ENCODE measurements around the gene NUDT14. TPM values are rescaled to one million over a fixed set of nuclear protein-coding genes. Genes with fewer than 3 reads are reported as not detected.

NUDT14 gene
- total RNA-seq, 1 experiment from 2014 or later, result 75.3 TPM

DNA sequence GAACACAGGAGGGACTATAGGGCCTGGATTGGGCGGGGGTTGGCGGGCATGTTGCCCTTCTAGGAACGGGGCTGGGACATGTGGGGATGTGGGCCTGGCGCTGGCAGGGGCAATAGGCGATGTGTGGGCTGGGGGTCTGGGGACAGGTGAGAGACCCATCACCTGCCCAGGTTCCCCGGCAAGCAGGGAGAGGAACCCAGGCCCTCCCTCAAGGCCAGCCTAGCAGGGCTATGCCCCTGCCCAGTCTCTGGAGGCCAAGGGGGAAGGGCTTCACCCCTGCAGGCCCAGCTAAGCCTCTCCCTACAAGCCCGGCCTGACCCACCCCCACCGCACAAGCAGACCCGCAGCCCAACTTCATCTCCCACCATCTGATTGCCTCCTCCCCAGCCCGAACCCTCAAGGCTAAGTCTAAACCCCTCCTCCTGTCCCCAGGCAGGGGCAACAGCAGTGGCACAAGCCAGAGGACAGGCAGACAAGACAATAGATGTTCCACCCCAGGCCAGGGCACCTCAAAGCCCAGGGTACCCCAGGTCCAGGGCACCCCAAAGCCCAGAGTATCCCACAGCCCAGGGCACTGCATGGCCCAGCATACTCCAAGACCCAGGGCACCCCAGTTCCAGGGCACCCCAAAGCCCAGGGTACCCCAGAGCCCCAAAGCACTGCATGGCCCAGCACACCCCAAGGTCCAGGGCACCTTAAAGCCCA, 19.0 kb downstream of the NUDT14 start:
- TF ChIP-seq POLR2AphosphoS5 (IDR thresholded peaks at IDR 0.05; ENCODE audit: low read depth, low read length), result no peak
- TF ChIP-seq SIN3A (IDR thresholded peaks at IDR 0.05; ENCODE audit: borderline replicate concordance, insufficient read depth, low read depth, low read length), result no peak
- TF ChIP-seq TCF7L2 (IDR thresholded peaks at IDR 0.05; ENCODE audit: low read depth, low read length), result no peak
- TF ChIP-seq, protein P1, sequence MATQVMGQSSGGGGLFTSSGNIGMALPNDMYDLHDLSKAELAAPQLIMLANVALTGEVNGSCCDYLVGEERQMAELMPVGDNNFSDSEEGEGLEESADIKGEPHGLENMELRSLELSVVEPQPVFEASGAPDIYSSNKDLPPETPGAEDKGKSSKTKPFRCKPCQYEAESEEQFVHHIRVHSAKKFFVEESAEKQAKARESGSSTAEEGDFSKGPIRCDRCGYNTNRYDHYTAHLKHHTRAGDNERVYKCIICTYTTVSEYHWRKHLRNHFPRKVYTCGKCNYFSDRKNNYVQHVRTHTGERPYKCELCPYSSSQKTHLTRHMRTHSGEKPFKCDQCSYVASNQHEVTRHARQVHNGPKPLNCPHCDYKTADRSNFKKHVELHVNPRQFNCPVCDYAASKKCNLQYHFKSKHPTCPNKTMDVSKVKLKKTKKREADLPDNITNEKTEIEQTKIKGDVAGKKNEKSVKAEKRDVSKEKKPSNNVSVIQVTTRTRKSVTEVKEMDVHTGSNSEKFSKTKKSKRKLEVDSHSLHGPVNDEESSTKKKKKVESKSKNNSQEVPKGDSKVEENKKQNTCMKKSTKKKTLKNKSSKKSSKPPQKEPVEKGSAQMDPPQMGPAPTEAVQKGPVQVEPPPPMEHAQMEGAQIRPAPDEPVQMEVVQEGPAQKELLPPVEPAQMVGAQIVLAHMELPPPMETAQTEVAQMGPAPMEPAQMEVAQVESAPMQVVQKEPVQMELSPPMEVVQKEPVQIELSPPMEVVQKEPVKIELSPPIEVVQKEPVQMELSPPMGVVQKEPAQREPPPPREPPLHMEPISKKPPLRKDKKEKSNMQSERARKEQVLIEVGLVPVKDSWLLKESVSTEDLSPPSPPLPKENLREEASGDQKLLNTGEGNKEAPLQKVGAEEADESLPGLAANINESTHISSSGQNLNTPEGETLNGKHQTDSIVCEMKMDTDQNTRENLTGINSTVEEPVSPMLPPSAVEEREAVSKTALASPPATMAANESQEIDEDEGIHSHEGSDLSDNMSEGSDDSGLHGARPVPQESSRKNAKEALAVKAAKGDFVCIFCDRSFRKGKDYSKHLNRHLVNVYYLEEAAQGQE (IDR thresholded peaks at IDR 0.05; ENCODE audit: insufficient read depth in 1 of 2, low read depth in 2 of 2, low read length in 1 of 2), result no peak
- TF ChIP-seq, protein P2, sequence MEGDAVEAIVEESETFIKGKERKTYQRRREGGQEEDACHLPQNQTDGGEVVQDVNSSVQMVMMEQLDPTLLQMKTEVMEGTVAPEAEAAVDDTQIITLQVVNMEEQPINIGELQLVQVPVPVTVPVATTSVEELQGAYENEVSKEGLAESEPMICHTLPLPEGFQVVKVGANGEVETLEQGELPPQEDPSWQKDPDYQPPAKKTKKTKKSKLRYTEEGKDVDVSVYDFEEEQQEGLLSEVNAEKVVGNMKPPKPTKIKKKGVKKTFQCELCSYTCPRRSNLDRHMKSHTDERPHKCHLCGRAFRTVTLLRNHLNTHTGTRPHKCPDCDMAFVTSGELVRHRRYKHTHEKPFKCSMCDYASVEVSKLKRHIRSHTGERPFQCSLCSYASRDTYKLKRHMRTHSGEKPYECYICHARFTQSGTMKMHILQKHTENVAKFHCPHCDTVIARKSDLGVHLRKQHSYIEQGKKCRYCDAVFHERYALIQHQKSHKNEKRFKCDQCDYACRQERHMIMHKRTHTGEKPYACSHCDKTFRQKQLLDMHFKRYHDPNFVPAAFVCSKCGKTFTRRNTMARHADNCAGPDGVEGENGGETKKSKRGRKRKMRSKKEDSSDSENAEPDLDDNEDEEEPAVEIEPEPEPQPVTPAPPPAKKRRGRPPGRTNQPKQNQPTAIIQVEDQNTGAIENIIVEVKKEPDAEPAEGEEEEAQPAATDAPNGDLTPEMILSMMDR (IDR thresholded peaks at IDR 0.05), result no peak
- no peak overlapping the region for H3K27ac ChIP-seq (ENCODE audit: low read length)
- intact Hi-C loops (cut with micrococcal nuclease; ENCODE audit: unreplicated experiment) (loop anchor here (10.0 kb wide), 1 partner anchor 67 kb away; no protein-coding TSS in a partner anchor), in situ Hi-C loops (cut with HindIII; ENCODE audit: low pct_unique_long_range_greater_than_20kb, low sequenced_read_pairs) (no loop called here)
- H3K4me3 ChIP-seq (ENCODE audit: low read depth in 2 of 2, low read length in 2 of 2), result no peak overlapping the region
- DNase-seq (ENCODE audit: low read depth, low spot score) (no peak), ATAC-seq (no peak)
- H3K36me3 ChIP-seq (ENCODE audit: control insufficient read depth, insufficient read depth, low read length), result no peaks in the 10 kb centered on the region
- ChIA-PET POLR2A (no interaction called here), CTCF (no interaction called here)
- no peaks in the 10 kb centered on the region for H3K9me3 ChIP-seq (ENCODE audit: control insufficient read depth, insufficient read depth, low read depth, low read length)
- BruUV-seq (replicated peaks), result no TSS peak
- no peaks in the 10 kb centered on the region for H3K27me3 ChIP-seq (ENCODE audit: control insufficient read depth, insufficient read depth, low read length)
- peaks cover 22% of the 10 kb centered on the region for H3K4me1 ChIP-seq (ENCODE audit: control insufficient read depth, insufficient read depth, low read length)

DNA sequence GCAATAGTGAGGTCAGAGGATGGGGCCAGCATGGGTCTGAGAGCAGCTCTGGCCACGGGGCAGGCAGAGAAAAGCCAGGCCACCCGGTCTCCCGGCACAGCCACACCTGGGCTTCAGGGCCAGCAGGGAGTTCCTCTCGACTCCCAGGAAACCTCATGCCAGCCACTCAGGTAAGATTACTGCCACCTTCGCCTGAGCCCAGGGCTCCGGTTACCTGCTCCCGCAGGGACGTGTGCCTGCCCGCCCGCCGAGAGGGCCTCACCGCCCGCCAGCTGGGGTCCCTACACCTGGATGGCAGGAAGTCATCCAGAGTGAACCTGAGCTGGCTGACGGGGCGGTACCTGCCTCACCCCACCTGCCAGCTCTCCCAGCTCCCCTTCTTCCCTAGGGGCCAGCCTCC, 19.8 kb downstream of the NUDT14 start:
- H3K27me3 ChIP-seq (ENCODE audit: control insufficient read depth, insufficient read depth, low read length), result no peaks in the 10 kb centered on the region
- DNase-seq (ENCODE audit: low read depth, low spot score) (no peak), ATAC-seq (no peak)
- H3K4me3 ChIP-seq (ENCODE audit: low read depth in 2 of 2, low read length in 2 of 2), result no peak overlapping the region
- no peaks in the 10 kb centered on the region for H3K36me3 ChIP-seq (ENCODE audit: control insufficient read depth, insufficient read depth, low read length)
- H3K27ac ChIP-seq (ENCODE audit: low read length), result no peak overlapping the region
- CTCF ChIA-PET, result interaction anchor here (0.7 kb wide), 1 partner anchor 9 kb away, joined by 9 read pairs; no protein-coding TSS in a partner anchor
- POLR2A ChIA-PET, result no interaction called here
- intact Hi-C loops (cut with micrococcal nuclease; ENCODE audit: unreplicated experiment) (loop anchor here (10.0 kb wide), 1 partner anchor 67 kb away; no protein-coding TSS in a partner anchor), in situ Hi-C loops (cut with HindIII; ENCODE audit: low pct_unique_long_range_greater_than_20kb, low sequenced_read_pairs) (no loop called here)
- no peaks in the 10 kb centered on the region for H3K9me3 ChIP-seq (ENCODE audit: control insufficient read depth, insufficient read depth, low read depth, low read length)
- TF ChIP-seq, protein P1 (IDR thresholded peaks at IDR 0.05; ENCODE audit: insufficient read depth in 1 of 2, low read depth in 2 of 2, low read length in 1 of 2), result no peak
- TF ChIP-seq, protein P2 (IDR thresholded peaks at IDR 0.05), result no peak
- TF ChIP-seq SIN3A (IDR thresholded peaks at IDR 0.05; ENCODE audit: borderline replicate concordance, insufficient read depth, low read depth, low read length), result no peak
- no peak for TF ChIP-seq POLR2AphosphoS5 (IDR thresholded peaks at IDR 0.05; ENCODE audit: low read depth, low read length)
- H3K4me1 ChIP-seq (ENCODE audit: control insufficient read depth, insufficient read depth, low read length), result peaks cover 16% of the 10 kb centered on the region
- BruUV-seq (replicated peaks), result no TSS peak
